ENCODE results near the gene CYP4F22. TPM values are rescaled to one million over a fixed set of nuclear protein-coding genes. Genes with fewer than 3 reads are reported as not detected.

CYP4F22 gene
- total and polyA plus RNA-seq, 9 of the 15 experiments (the other 6 are each of a cell fraction or from before 2014, with no cell fraction given): not detected

- H3K4me3 ChIP-seq: no peak overlapping the region
- no peaks in the 10 kb centered on the region; a peak in 1 of 5 replicates for H3K4me1 ChIP-seq (replicated peaks in 1 of 2; ENCODE audit: control insufficient read depth in 2 of 2, insufficient read depth in 2 of 2, low read length in 2 of 2)
- in situ Hi-C loops (cut with MboI): no loop called here
- H3K79me2 ChIP-seq (ENCODE audit: control insufficient read depth, insufficient read depth, low read length): no peaks in the 10 kb centered on the region
- no peak overlapping the region for H2AFZ ChIP-seq (ENCODE audit: low read depth, low read length)
- WGBS (ENCODE audit: insufficient coverage, low coverage, missing lambda C conversion rate): 2% methylated on average over 8 of the region's 8 CpGs
- intact Hi-C loops (cut with micrococcal nuclease): no loop called here
- ATAC-seq (no peak), FAIRE-seq (no peak), DNase-seq (ENCODE audit: extremely low read depth in 1 of 4, low spot score in 3 of 4) (no peak)
- no peak overlapping the region for H3K27ac ChIP-seq (ENCODE audit: extremely low read depth, low read depth, low read length)
- POLR2A ChIA-PET: no interaction called here
- H3K4me2 ChIP-seq (ENCODE audit: insufficient read depth, low read length): no peak overlapping the region
- no peaks in the 10 kb centered on the region for H3K9me3 ChIP-seq (replicated peaks; ENCODE audit: control insufficient read depth, insufficient read depth, low read depth, low read length)
- BruUV-seq (replicated peaks): no TSS peak
- CTCF ChIA-PET (ENCODE audit: low intra/inter-chr PET ratio): no interaction called here
- peaks cover 0 to 5% of the 10 kb centered on the region in 2 experiments; a peak in 2 of 5 replicates for H3K27me3 ChIP-seq (ENCODE audit: control insufficient read depth in 2 of 2, insufficient read depth in 2 of 2, low read length in 2 of 2)
- no peaks in the 10 kb centered on the region for H3K9me1 ChIP-seq (ENCODE audit: control insufficient read depth, insufficient read depth, low read length)
- no peak overlapping the region for H3K9ac ChIP-seq (ENCODE audit: insufficient read depth in 1 of 2, low read depth in 2 of 2, low read length in 2 of 2)
- no peaks in the 10 kb centered on the region for H4K20me1 ChIP-seq (replicated peaks; ENCODE audit: control insufficient read depth, insufficient read depth, low read length)
- no peaks in the 10 kb centered on the region for H3K36me3 ChIP-seq (ENCODE audit: control insufficient read depth, insufficient read depth, low read length)
- TF ChIP-seq HOXB6 (CRISPR knock-in tag; IDR thresholded peaks at IDR 0.05; ENCODE audit: borderline replicate concordance): no peak
- no peak for TF ChIP-seq NELFE (IDR thresholded peaks at IDR 0.05; ENCODE audit: insufficient read depth, insufficient read length)
- no peak for TF ChIP-seq CTBP1 (IDR thresholded peaks at IDR 0.05; ENCODE audit: borderline replicate concordance)
- no peak for TF ChIP-seq BRD9 (IDR thresholded peaks at IDR 0.05; ENCODE audit: low read depth, partially characterized antibody)
- TF ChIP-seq PHF20 (IDR thresholded peaks at IDR 0.05; ENCODE audit: partially characterized antibody): no peak
- no peak for TF ChIP-seq SRF (CRISPR knock-in tag; IDR thresholded peaks at IDR 0.05)
- TF ChIP-seq KHSRP (IDR thresholded peaks at IDR 0.05): no peak
- no peak for TF ChIP-seq RUNX1 (IDR thresholded peaks at IDR 0.05; ENCODE audit: low read depth)
- TF ChIP-seq SP2 (IDR thresholded peaks at IDR 0.05; ENCODE audit: extremely low read depth, low read depth, low read length, poor library complexity, severe bottlenecking): no peak
- TF ChIP-seq ZNF407 (IDR thresholded peaks at IDR 0.05; ENCODE audit: low read depth): no peak
- no peak for TF ChIP-seq FOXO4 (CRISPR knock-in tag; IDR thresholded peaks at IDR 0.05)
- TF ChIP-seq GMEB1 (CRISPR knock-in tag; IDR thresholded peaks at IDR 0.05): no peak
Measured at GRCh38 chr19:15529774-15530372, 21.5 kb downstream of the CYP4F22 start.

Measured in K562 (cell line).